ENCODE results near the gene OLFM3.

OLFM3 gene

GRCh38 chr1:101928829-101929228 lies 67.9 kb downstream of the OLFM3 start:
- H3K27ac Mint-ChIP-seq = no peak overlapping the region
- no peak for DNase-seq
- H3K4me3 Mint-ChIP-seq = no peak overlapping the region
- H3K27me3 Mint-ChIP-seq = no peaks in the 10 kb centered on the region
- no peaks in the 10 kb centered on the region for H3K4me1 Mint-ChIP-seq (ENCODE audit: low read depth in 2 of 2)
- no peak for ATAC-seq (replicated peaks)
- peaks cover under 1 to 6% of the 10 kb centered on the region in 2 donors for H3K9me3 Mint-ChIP-seq
- no peaks in the 10 kb centered on the region for H3K36me3 Mint-ChIP-seq (ENCODE audit: insufficient read depth)

- peaks cover 0 to 2% of the 10 kb centered on the region in 2 donors for H3K9me3 Mint-ChIP-seq
- H3K27ac Mint-ChIP-seq = no peak overlapping the region
- H3K4me1 Mint-ChIP-seq (ENCODE audit: low read depth in 2 of 2) = no peaks in the 10 kb centered on the region
- H3K4me3 Mint-ChIP-seq = no peak overlapping the region
- DNase-seq (no peak), ATAC-seq (replicated peaks) (no peak)
- no peaks in the 10 kb centered on the region for H3K27me3 Mint-ChIP-seq
- no peaks in the 10 kb centered on the region for H3K36me3 Mint-ChIP-seq (ENCODE audit: insufficient read depth)
Observed at GRCh38 chr1:101924700-101925099, 72.0 kb downstream of the OLFM3 start.

- DNase-seq = no peak
Observed at GRCh38 chr1:101920577-101920976, 76.1 kb downstream of the OLFM3 start.

GRCh38 chr1:101918277-101918676 lies 78.4 kb downstream of the OLFM3 start:
- no peaks in the 10 kb centered on the region for H3K27me3 Mint-ChIP-seq
- DNase-seq (no peak), ATAC-seq (replicated peaks) (no peak)
- H3K4me3 Mint-ChIP-seq = no peak overlapping the region
- H3K9me3 Mint-ChIP-seq = peaks cover 0 to 3% of the 10 kb centered on the region in 2 donors
- H3K4me1 Mint-ChIP-seq (ENCODE audit: low read depth in 2 of 2) = no peaks in the 10 kb centered on the region
- no peak overlapping the region for H3K27ac Mint-ChIP-seq
- H3K36me3 Mint-ChIP-seq (ENCODE audit: insufficient read depth) = peaks cover 3% of the 10 kb centered on the region

More at GRCh38 chr1:101920577-101920976, 76.1 kb downstream of the OLFM3 start:
- Mint-ChIP-seq H3K27ac (no peak overlapping the region), H3K36me3 (ENCODE audit: insufficient read depth) (peaks cover 3% of the 10 kb centered on the region), H3K4me1 (ENCODE audit: low read depth in 2 of 2) (no peaks in the 10 kb centered on the region), H3K9me3 (peaks cover 0 to 3% of the 10 kb centered on the region in 2 donors), H3K27me3 (no peaks in the 10 kb centered on the region), H3K4me3 (no peak overlapping the region)
- ATAC-seq (replicated peaks) = no peak

GRCh38 chr1:101915597-101915996 lies 81.1 kb downstream of the OLFM3 start:
- no peaks in the 10 kb centered on the region for H3K4me1 Mint-ChIP-seq (ENCODE audit: low read depth in 2 of 2)
- peaks cover 0 to 3% of the 10 kb centered on the region in 2 donors for H3K9me3 Mint-ChIP-seq
- H3K4me3 Mint-ChIP-seq = no peak overlapping the region
- no peaks in the 10 kb centered on the region for H3K27me3 Mint-ChIP-seq
- peaks cover 3% of the 10 kb centered on the region for H3K36me3 Mint-ChIP-seq (ENCODE audit: insufficient read depth)
- no peak for DNase-seq
- ATAC-seq (replicated peaks) = no peak
- no peak overlapping the region for H3K27ac Mint-ChIP-seq

GRCh38 chr1:101914473-101915242 lies 82.1 kb downstream of the OLFM3 start:
- no peak overlapping the region for H3K27ac Mint-ChIP-seq
- DNase-seq (no peak), ATAC-seq (replicated peaks) (no peak)
- no peak overlapping the region for H3K4me3 Mint-ChIP-seq
- no peaks in the 10 kb centered on the region for H3K27me3 Mint-ChIP-seq
- H3K36me3 Mint-ChIP-seq (ENCODE audit: insufficient read depth) = peaks cover 3% of the 10 kb centered on the region
- no peaks in the 10 kb centered on the region for H3K4me1 Mint-ChIP-seq (ENCODE audit: low read depth in 2 of 2)
- H3K9me3 Mint-ChIP-seq = peaks cover 0 to under 1% of the 10 kb centered on the region in 2 donors

GRCh38 chr1:101911894-101912293 lies 84.8 kb downstream of the OLFM3 start:
- Mint-ChIP-seq H3K4me3 (no peak overlapping the region), H3K27ac (no peak overlapping the region), H3K27me3 (no peaks in the 10 kb centered on the region), H3K4me1 (ENCODE audit: low read depth in 2 of 2) (no peaks in the 10 kb centered on the region), H3K9me3 (no peaks in the 10 kb centered on the region), H3K36me3 (ENCODE audit: insufficient read depth) (no peaks in the 10 kb centered on the region)
- DNase-seq = no peak
- ATAC-seq (replicated peaks) = no peak

- no peak overlapping the region for H3K4me3 Mint-ChIP-seq
- H3K9me3 Mint-ChIP-seq = no peaks in the 10 kb centered on the region
- no peak for ATAC-seq (replicated peaks)
- no peaks in the 10 kb centered on the region for H3K4me1 Mint-ChIP-seq (ENCODE audit: low read depth in 2 of 2)
- DNase-seq = no peak
- H3K27ac Mint-ChIP-seq = no peak overlapping the region
- H3K27me3 Mint-ChIP-seq = no peaks in the 10 kb centered on the region
- H3K36me3 Mint-ChIP-seq (ENCODE audit: insufficient read depth) = no peaks in the 10 kb centered on the region
Observed at GRCh38 chr1:101908980-101909379, 87.7 kb downstream of the OLFM3 start.

- Mint-ChIP-seq H3K4me3 (no peak overlapping the region), H3K27ac (no peak overlapping the region), H3K9me3 (no peaks in the 10 kb centered on the region), H3K27me3 (no peaks in the 10 kb centered on the region), H3K4me1 (ENCODE audit: low read depth in 2 of 2) (no peaks in the 10 kb centered on the region), H3K36me3 (ENCODE audit: insufficient read depth) (no peaks in the 10 kb centered on the region)
- no peak for ATAC-seq (replicated peaks)
- DNase-seq = no peak
Observed at GRCh38 chr1:101907264-101907663, 89.5 kb downstream of the OLFM3 start.

- H3K27me3 Mint-ChIP-seq = no peaks in the 10 kb centered on the region
- no peaks in the 10 kb centered on the region for H3K4me1 Mint-ChIP-seq (ENCODE audit: low read depth in 2 of 2)
- no peak for ATAC-seq (replicated peaks)
Observed at GRCh38 chr1:101905283-101905835, 91.4 kb downstream of the OLFM3 start.

GRCh38 chr1:101902199-101902598 lies 94.5 kb downstream of the OLFM3 start:
- no peak for DNase-seq
- Mint-ChIP-seq H3K4me3 (no peak overlapping the region), H3K9me3 (no peaks in the 10 kb centered on the region), H3K27me3 (no peaks in the 10 kb centered on the region), H3K27ac (no peak overlapping the region), H3K4me1 (ENCODE audit: low read depth in 2 of 2) (no peaks in the 10 kb centered on the region), H3K36me3 (ENCODE audit: insufficient read depth) (no peaks in the 10 kb centered on the region)
- no peak for ATAC-seq (replicated peaks)

More at GRCh38 chr1:101905283-101905835, 91.4 kb downstream of the OLFM3 start:
- Mint-ChIP-seq H3K27ac (no peak overlapping the region), H3K4me3 (no peak overlapping the region), H3K9me3 (no peaks in the 10 kb centered on the region), H3K36me3 (ENCODE audit: insufficient read depth) (no peaks in the 10 kb centered on the region)
- DNase-seq = no peak

- no peaks in the 10 kb centered on the region for H3K4me1 Mint-ChIP-seq (ENCODE audit: low read depth in 2 of 2)
- H3K4me3 Mint-ChIP-seq = no peak overlapping the region
- H3K36me3 Mint-ChIP-seq (ENCODE audit: insufficient read depth) = no peaks in the 10 kb centered on the region
- H3K27me3 Mint-ChIP-seq = no peaks in the 10 kb centered on the region
- H3K27ac Mint-ChIP-seq = no peak overlapping the region
- DNase-seq (no peak), ATAC-seq (replicated peaks) (no peak)
- H3K9me3 Mint-ChIP-seq = peaks cover 0 to 3% of the 10 kb centered on the region in 2 donors
Observed at GRCh38 chr1:101898137-101898536, 98.6 kb downstream of the OLFM3 start.

GRCh38 chr1:101884621-101885020 lies 112.1 kb downstream of the OLFM3 start:
- Mint-ChIP-seq H3K36me3 (ENCODE audit: insufficient read depth) (no peaks in the 10 kb centered on the region), H3K4me1 (ENCODE audit: low read depth in 2 of 2) (no peaks in the 10 kb centered on the region), H3K27me3 (no peaks in the 10 kb centered on the region), H3K9me3 (peaks cover 0 to 4% of the 10 kb centered on the region in 2 donors), H3K4me3 (no peak overlapping the region), H3K27ac (no peak overlapping the region)
- DNase-seq (no peak), ATAC-seq (replicated peaks) (no peak)

- no peaks in the 10 kb centered on the region for H3K9me3 Mint-ChIP-seq
- H3K27ac Mint-ChIP-seq = no peak overlapping the region
- H3K36me3 Mint-ChIP-seq (ENCODE audit: insufficient read depth) = no peaks in the 10 kb centered on the region
- H3K4me1 Mint-ChIP-seq (ENCODE audit: low read depth in 2 of 2) = no peaks in the 10 kb centered on the region
- DNase-seq (no peak), ATAC-seq (replicated peaks) (no peak)
- no peaks in the 10 kb centered on the region for H3K27me3 Mint-ChIP-seq
- no peak overlapping the region for H3K4me3 Mint-ChIP-seq
Observed at GRCh38 chr1:101875891-101876290, 120.8 kb downstream of the OLFM3 start.
